HG02884 (cell line): ENCODE measurements around the gene AFAP1L2.

Source experiments
- ATAC-seq: cut with Tn5 transposase; IDR thresholded peaks from one replicate; pipeline ENCODE4 v1.9.1; 2021; ENCODE audit warnings: mild to moderate bottlenecking, moderate library complexity; ENCODE audit not compliant: unreplicated experiment

AFAP1L2 gene

DNA sequence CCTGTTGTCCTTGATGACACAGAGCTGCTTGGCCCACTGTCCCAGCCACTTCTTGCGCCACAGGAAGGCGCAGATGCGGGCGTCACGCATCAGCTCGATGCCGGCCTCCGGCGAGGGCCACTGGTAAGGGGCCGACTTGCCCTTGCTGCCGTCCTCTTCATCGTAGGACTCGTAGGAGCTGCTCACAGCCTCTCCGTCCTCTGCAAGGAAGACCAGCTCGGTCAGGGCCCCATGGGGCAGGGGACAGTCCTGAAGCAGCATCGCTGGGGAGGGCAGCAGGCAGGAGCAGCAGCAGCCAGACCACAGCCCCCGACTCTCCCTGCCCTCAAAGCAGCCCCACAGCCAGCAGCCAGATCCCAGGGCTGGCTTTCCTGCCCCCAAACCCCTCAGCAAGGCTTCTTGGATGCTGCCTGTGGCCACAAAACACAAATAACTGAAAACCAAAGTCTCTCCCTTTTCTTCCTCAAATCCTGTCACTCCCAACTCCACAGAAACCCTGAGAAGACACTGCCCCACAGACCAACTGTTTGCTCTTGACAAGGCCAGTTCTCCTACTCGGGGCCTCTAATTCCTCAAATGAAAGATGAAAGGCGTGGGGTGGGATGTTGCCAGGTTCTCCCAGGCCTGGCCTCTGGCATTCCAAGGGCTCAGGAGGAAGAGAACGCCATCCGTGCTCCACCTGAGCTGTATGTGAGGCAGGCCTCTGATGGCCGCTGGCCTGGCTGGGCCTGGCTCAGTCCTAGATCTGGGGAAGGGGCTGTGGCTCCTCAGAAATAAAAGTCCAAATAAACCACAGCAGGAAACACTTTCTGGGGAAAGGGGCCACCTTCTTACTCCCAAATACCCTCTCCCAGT lies 88.5 kb downstream of the AFAP1L2 start:
- ATAC-seq, result no peak

DNA sequence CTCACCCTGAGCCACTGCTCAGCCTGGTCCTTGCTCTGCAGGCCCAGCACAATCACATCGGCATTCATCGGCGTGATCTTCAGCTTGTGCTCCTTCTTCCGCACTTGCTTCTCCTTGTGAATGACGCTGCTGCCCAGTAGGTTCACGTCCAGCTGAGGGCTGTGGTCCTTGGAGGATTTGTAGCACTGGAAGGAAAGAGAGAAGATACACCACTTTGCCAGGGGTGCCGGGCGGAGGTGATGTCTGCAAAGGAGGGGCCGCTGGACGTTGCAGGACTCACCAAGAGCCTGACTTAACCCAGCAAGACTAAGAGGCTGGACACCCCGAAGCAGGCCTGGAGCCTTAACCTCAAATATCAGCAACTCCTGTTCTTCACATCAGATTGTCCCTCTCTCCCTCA lies 90.4 kb downstream of the AFAP1L2 start:
- no peak for ATAC-seq

DNA sequence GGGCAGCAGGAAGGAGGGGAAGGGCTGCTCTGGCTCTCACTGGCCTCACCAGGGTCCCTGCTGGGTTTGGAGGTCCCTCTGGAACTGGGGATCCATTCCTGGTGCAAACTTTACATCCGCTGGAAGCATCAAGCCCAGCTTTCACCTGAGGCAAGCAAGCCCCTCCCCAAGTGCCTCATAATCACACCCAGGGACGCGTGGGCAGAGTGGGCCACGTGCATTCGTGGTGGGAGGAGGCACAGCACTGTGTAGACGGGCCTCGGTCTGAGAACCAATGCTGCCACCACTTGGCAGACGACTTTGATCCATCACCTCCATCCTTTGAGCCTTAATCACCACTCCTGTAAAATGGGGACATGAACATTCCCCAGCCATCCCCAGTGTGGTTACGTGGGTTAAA lies 91.2 kb downstream of the AFAP1L2 start:
- ATAC-seq, result no peak

- ATAC-seq, result no peak
These were observed 92.6 kb downstream of the AFAP1L2 start for GRCh38 chr10:114311496-114312209.

- ATAC-seq, result no peak
These were observed 93.3 kb downstream of the AFAP1L2 start for GRCh38 chr10:114311023-114311422.

DNA sequence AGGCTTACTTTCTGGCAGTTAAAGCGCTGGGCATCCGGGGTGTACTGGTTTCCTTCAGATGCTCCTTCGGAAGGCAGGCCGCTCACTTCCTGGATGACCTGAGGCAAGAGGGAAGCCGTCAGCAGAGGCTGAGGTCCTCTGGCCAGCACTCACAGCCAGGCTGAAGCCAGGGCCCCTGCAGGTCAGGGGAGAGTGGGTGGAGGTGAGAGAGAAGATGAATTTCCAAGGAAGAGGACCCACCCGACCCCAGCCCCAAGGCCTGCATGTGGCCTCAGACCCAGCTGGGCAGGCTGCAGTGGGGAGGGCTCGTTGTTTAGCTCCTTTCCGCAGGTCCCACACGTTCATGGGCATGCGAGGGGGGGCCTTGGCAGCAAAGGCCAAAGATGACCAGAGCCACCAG lies 94.0 kb downstream of the AFAP1L2 start:
- ATAC-seq, result no peak

DNA sequence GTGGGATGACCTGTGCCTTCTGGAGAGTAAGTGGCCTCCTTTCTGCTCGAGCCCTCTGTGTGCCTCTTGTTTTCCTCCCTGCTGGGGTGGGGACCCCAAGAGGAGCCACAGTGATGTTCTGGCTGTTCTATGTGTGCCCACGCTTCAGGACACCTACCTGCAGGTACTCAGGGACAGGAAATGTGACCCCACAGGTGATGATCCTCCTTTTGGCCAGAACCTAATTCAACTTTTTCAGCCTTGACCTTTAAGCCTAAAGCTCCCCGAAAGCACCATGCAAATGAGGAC lies 95.0 kb downstream of the AFAP1L2 start:
- no peak for ATAC-seq

DNA sequence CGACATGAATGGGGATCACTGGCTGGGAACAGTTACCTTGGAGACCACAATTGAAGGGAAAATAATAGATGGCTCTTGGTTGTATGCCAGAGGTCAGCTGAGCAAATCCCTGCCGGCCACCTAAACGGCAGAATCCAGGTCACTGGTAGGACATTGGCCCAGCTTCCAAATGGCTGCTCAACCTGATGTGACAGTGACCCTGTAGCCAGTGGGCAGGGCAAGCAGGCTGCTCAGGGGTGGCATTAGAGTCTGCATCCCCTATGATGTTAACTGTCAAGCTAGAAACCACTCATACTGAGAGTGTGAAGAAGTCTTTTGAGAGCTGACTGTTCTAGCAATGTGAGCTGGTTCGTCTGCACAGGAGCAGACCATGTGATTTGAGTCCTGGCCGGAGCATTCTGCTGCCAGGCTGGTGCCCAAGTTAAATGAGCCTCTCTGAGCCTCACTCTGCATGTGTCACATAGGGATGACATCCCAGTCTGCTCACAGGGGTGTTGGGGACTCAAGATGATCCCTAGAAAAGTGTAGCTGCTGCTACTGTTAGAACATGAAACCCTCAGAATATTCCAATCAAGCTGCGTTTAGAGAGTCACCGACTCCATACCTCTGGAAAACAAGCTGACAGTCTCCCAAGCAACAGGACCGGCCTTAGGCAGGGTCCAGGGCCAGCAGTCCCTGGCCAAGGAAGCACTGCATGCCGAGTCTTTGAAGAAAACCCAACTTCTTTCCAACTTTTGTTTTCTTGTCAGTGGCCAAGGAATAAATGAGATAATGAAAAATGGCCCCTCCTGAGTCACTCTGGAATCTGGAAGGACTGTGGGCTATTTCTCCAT lies 95.6 kb downstream of the AFAP1L2 start:
- ATAC-seq, result no peak

GRCh38 chr10:114307731-114308130 lies 96.6 kb downstream of the AFAP1L2 start:
- no peak for ATAC-seq

- no peak for ATAC-seq
These were observed 98.0 kb downstream of the AFAP1L2 start for GRCh38 chr10:114306116-114306973.

GRCh38 chr10:114305521-114305925 lies 98.8 kb downstream of the AFAP1L2 start:
- ATAC-seq, result no peak

DNA sequence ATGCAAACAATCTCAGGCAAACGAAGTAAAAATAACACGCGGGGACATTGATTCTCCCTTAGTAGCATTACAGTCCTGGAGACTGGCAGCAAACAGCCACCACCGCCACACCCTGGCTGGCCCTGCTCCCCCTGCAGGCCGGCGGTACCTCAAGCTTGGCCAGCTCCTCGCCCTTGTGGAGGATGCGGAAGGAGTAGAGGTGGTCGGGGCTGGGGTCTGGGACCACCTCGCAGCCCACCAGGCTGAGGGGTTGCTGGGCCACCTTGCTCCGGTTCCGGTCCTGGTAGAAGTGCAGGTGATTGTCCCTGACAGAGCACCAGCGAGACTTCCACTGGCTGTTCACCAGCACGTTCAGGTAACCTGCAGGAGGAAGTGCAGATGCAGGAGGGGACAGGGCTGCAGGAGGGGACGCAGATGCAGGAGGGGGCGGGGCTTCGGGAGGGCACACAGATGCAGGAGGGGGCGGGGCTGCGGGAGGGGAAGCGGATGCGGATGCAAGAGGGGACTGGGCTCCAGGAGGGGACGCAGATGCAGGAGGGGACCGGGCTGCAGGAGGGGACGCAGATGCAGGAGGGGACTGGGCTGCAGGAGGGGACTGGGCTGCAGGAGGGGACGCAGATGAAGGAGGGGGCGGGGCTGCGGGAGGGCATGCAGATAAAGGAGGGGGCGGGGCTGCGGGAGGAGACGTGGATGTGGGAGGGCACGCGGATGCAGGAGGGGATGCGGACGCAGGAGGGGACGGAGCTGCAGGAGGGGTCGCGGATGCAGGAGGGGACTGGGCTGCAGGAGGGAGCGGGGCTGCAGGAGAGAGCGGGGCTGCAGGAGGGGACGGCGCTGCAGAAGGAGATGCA lies 99.5 kb downstream of the AFAP1L2 start:
- peak; percentile 64 for ATAC-seq

- peak; percentile 86 for ATAC-seq
These were observed 100.2 kb downstream of the AFAP1L2 start for GRCh38 chr10:114304017-114304570.

- ATAC-seq, result no peak
These were observed 100.7 kb downstream of the AFAP1L2 start for GRCh38 chr10:114303556-114303955.

DNA sequence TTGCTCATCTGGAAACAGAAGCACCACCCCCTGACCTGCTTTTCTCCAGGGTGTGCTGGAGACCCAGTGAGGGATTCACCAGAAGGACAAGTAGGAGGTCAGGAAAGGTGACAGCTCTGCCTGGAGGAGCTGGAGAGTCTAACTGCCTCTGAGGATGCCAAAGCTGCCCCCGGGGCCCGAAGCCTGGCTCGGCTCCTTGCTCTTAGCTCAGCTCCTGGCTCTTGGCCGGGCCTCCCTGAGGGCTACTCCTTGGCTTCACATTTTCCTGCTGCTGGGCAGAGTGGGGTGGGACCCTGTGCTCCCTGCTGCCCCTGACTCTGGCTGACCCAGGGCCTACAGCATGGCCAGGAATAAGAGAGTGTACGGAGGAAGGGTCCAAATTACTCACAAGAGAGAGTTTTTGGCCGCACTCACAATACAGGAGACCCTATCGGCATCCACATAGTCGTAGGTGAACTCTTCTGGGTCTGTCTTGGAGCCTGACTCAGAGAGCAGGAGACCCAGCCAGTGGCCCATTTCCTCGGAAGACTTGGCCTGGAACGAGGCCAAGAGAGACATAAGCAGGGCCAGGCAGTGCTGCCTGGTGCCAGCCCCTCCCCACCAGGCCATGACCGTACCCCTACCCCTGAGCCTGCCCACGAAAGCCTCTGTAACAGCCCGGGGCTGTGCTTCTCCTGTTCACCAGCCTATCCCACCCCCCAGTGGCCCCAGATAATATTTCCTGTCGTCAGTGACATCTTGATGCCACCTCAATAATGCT lies 102.2 kb downstream of the AFAP1L2 start:
- no peak for ATAC-seq

DNA sequence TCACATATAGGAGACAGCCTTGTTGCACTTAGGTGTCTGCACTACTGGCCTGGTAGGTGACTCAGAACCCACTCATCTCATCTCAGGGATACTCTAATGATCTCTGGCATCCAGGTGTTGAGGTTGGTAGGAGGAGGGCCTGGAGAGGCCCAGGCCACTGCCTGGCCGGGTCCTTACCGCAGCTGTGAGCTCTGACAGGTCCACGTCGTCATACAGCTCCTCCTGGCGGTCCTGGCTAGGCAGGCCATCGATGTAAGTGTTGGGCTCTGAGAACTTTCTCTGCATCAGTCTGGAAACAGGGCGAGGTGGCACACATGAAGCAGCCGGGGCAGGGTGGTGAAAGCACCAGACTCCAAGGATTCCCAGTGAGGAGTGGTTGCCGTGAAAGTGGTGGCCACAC lies 103.1 kb downstream of the AFAP1L2 start:
- no peak for ATAC-seq

DNA sequence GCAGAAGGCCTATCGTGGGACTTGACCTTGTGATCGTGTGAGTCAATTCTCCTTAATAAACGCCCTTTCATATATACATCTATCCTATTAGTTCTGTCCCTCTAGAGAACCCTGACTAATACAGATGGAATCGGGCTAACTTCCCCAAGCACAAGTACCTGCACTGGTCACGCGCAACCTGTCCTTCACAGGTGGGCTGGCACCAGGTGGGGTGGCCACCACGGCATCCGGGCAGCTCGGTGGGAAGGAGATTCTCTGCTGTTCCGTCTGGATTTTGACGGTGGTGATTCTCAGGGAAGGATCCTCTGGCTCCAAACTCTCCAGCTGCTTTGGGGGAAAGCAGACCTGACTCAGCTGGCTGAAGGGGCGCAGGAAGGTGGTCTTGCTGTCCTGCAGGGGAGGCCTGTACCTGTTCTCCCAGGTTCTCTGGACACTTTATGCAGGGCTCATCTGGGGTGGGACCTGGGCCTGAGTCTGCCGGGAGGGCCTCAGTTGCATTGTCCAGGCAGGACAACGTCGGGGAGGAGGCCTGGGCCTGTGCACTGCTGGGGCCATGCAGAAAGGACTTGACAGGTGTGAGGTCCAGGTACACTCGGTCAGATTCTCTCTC lies 104.2 kb downstream of the AFAP1L2 start:
- no peak for ATAC-seq

GRCh38 chr10:114297136-114297705 lies 107.1 kb downstream of the AFAP1L2 start:
- no peak for ATAC-seq
